ENCODE measurements around the gene REEP6. TPM values are rescaled to one million over a fixed set of nuclear protein-coding genes. Genes with fewer than 3 reads are reported as not detected.

Gene REEP6
- 4.8 TPM in 2 replicates for polyA plus RNA-seq (2014; cell fraction: cytosol; rRNA removed)
- 2.1 and 5.5 TPM in 2 replicates for polyA plus RNA-seq (2014; cell fraction: nucleus; rRNA removed)

DNA sequence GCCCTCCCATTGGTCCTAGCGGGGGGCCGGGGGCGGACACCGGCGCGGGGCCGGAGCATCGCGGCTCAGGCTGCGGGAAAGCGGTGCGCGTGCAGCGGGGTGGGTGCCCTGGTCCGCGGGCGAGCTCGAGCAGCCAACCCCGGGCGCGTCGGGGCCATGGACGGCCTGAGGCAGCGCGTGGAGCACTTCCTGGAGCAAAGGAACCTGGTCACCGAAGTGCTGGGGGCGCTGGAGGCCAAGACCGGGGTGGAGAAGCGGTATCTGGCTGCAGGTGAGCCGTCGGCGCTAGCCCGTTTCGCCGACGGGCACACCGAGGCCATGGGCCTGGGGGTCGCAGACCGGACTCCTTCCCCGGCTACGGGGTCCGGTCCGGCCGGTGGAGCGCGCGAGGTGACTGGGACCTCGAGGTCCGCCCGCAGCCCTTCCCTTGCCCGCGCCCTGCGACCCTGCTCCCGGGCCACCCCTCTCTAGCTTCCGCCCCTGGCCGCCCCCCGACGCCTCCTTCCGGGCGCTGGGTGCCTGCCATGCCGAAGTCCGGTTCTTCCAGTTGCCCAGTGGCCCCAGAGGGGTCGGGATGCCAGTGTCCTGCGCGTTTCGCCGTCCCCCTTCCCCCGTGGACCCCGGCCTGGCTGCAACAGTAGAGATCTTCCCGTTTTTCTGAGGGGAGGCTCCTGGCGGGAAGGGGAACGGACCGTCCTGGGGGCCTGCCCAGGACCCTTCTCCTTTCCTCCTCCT lies at the start of gene REEP6:
Gene REEP6 (plus strand): TSS at position 68 of the 735 bp plus-strand sequence. CDS start 89 bp downstream, at position 157.
- DNase-seq (ENCODE audit: low spot score): no peak

DNA sequence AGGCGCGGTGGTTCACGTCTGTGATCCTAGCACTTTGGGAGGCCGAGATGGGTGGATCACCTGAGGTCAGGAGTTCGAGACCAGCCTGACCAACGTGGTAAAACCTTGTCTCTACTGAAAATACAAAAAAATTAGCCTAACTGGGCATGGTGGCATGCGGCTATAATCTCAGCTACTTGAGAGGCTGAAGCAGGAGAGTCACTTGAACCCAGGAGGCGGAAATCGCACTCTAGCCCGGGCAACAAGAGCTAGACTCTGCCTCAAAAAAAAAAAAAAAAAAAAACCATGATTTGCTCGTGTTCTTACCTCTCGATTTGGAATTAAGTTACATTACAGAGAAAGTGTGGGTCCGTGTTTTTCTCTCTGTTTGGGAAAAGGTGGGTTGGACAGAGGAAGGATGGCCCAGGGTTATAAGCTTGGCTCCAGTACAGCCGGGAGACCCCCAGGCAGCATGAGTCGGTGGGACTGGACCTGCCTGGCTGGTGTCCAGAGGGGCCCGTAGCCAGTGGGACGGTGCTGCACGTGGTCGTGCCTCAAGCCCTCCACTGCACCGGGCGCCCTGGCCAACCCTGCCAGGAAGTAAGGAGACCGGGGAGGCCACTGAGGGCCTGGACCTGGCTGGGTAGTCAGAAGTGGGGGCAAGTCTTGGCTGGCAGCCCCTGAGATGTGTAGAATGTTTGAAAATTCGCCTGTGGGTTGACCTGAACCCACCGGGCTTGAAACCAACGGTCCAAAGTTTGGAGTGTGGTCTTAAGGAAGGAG lies 49.1 kb upstream of the REEP6 start:
- no peak for DNase-seq (ENCODE audit: low spot score)

DNA sequence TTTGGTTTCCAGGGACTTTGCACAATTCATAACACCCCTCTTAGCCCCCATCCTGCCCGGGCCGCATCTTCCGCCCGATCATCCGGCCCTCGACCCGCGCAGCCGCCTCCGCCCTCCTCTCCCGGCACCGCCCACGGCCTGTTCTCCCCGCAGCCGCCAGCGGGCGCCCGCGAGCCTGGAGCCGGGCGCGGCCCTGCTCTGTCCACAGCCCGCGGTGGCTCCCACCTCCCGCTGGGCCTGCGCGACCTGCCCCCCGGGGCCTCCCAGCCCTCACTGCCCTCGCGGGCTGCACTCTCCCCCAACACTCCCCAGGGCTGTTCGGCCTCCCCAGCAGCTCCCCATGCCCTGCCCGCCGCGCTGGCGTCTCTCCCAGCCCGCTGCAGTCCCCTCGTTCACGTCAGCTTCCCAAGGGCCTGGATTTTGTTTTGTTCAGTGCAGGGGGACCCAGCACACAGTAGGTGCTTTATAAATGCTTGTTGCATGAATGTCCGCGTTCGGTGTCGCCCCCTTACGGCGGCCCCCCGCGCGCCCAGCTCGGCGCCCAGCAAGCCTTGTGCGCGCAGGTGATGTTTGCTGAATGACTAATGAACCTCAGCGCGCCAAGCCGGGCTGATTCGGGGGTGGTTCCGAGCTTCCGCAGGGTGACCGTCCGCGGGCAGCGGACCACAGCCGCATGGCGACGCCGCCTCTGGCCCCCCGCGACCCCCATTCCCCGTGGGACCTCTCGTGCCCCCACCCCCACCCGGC lies 45.6 kb upstream of the REEP6 start:
- DNase-seq (ENCODE audit: low spot score): peak; percentile 81

DNA sequence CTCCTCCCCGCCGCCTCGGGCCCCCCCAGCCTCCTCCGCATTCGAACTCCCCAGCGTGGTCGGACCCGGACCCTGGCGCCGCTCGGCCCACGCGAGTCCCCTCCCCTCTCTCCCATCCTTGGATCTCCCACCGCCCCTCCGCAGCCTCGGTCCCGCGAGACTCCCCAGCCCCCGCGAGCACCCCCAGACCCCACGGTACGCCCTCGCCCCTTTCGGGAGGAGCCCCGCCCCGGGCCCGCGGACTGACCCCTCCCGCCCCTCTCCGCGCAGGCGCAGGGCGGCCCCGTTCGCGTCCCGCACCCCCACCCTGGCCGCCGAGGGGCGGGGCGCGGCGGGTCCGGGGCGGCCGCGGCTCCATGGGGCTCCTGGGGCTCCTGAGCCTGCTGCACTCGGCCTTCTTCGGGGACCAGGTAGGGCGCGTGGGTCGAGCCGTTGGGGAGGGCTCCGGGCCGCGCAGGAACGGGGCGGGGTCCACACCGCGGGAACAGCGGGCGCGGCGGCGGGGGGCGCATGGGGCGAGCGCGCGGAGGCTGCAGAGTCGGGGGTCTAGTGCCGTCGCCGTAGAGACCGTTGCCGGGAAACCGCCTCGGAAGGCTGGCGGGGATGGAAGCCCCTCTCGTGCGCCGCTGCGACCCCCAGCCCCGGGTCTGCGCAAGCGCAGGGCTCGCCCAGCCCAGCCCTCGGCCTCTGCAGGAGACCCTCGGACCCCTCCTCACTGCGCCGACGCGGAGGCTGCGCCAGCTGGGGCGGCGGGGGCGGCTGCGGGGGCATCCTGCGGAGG lies 44.9 kb upstream of the REEP6 start:
- peak; percentile 77 for DNase-seq (ENCODE audit: low spot score)

DNA sequence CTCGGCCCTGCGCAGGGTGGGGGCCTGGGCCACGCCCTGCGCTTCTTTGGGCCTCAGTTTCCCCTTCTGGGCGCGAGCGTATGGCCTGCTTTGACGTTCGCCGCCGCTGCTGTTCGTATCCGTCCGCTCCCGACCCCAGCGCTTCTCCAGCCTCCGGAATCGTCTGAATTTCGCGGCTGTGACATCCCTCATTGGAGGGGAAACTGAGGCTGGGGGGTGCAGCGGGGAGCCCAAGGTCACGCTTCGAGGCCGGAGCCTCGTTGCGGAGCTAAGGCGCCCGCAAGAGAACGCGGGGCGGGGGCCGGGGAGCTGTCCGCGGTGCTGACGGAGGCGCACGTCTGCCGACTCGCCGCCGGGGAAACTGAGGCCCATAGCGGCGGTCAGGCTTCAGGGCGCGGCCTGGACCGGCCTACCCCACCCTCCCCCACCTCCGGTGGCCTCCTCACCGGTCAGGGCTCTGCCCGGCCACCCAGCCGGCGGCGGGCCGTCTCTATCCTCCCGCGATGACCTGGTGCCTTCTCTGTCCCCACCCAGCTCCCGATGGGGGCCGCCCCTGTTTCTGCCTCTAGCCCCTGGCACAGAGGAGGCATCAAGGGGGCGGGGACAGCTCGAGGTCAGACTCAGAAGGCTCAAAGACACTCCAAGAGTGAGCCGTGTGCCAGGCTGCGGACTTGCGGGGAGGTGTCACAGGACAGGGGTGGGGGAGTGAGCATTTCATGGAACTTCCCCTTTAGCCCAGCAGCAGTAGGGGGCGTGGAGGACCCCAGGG lies 44.1 kb upstream of the REEP6 start:
- peak; percentile 64 for DNase-seq (ENCODE audit: low spot score)

DNA sequence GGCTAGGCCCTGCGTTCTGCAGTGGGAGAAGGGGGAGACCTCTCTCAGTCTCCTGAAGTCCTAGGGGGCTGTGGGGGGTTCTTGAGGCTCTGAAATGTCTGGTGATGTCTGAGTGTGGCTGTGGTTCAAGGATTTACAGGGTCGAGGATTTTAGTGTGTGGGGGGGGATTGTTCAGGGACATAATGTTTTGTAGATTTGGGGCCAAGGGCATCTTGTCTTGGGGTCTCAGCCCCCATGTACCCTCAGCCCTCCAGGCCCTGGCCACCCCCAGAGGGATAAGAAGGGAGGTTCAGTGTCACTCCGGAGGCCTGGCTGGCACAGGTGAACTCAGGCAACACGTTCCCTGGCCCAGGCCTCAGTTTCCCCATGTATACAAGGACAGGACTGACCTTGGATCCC lies 43.5 kb upstream of the REEP6 start:
- no peak for DNase-seq (ENCODE audit: low spot score)

DNA sequence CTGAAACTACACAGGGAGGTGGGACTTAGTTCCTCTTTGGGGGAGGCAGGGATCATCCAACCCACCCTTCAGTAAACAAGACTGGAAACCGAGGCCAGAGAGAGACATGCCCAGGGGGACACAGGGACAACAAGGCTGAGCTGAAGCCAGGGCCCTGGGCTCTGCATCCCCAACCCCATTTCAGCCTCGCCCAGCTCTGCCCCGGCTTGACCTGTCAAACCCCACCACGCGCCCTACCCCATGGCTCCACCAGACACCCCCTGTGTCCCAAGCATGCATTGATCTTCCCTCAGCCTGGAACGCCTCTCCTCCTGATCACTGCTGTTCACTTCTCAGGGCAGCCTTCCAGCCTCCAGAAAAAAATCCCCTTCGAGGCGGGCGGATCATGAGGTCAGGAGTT lies 43.0 kb upstream of the REEP6 start:
- DNase-seq (ENCODE audit: low spot score): no peak

DNA sequence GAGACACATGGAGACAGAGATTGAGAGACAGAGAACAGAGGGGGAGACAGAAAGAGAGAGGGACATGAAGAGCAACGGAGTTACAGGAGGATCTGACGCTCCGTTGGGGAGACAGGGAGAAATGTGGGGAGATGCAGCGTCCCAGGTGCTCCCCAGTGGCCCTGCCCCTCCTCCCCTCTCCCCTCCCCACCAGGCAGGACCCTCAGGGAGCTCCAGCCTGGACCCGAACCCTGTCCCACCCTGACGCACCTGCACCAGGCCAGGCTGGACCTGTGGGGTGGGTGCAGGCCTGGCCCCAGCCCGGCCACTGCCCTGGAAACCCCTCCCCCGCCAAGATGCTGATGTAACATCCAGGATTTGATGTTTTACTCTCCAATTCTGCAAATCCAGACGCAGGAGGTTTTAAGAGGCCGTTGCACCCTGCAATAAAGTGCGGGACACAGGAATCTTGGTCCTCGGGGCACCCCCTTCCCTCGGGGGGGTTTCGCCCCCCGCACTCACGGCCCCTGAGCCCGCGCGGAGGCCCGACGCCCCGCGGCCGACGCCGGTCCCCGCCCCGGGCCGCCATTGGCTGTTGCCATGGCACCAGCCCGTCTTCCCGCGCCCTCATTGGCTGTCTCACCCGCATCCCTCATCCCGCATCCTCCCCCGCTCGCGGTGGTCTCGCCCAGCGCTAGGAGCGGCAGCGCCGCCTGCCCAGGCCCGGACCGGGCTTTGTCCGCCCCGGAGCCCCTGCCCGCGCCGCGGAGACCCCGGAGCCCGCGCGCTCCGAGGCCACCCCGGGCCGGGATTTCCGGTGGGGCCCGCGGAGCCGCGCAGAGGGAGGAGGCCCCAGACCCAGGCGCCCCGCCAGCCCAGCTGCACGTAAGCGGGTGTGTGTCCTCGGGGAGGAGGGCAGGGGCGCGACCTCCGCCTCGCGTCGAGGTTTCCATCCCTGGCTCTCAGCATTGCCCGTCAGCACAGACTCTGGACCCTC lies 41.2 kb upstream of the REEP6 start, which contains the start of gene APC2:
Gene APC2 (plus strand): TSS at position 655 of the 976 bp plus-strand sequence. CDS start 2,881 bp downstream, outside the sequence.
- peak; percentile 94 for DNase-seq (ENCODE audit: low spot score)

DNA sequence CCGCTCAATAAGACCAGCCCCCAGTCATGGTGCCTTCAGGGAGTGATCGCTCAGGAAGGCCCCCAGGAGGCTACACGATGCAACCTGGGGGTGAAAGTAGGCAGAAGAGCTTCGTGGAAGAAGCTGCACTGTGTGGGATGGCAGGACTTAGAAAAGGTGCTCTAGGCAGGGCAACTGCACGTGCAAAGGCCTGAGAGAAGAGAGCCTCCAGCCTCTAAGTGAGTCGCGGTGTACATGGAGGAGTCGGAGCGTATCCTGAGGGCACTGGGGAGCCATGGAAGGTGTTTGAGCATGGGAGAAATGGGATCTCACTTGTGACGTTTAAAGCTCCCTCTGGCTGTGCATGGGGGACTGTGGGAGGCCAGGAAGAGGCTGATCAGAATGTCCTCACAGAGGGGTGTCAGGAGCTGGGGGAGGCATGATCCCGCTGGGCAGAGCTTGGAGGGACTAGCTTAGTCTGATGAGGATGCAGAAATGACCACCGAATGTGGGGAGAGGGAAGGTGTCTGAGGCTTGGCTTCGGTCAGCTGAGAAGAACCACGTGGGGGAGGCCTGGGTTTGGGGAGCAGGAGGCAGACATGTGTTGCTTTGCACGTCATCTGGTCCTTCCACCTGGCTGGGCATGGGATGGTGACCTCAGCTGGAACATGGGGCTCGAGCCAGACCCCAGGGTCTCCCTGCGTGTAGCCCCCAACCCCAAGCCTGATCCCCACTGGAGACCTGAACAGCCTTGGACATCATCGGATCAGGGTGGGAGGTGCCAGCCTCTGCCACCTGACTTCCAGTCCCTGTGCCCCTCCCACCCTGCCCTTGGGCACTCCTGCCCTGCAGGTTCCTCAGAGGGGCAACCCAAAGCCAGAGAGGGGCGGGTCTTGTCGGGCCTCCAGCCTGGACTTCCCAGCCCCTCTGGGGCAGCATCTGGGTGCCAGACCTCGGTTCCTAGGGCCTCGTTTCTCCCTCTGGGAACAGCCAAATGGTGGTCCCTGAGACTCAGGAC lies 39.9 kb upstream of the REEP6 start:
- DNase-seq (ENCODE audit: low spot score): peak; percentile 47

DNA sequence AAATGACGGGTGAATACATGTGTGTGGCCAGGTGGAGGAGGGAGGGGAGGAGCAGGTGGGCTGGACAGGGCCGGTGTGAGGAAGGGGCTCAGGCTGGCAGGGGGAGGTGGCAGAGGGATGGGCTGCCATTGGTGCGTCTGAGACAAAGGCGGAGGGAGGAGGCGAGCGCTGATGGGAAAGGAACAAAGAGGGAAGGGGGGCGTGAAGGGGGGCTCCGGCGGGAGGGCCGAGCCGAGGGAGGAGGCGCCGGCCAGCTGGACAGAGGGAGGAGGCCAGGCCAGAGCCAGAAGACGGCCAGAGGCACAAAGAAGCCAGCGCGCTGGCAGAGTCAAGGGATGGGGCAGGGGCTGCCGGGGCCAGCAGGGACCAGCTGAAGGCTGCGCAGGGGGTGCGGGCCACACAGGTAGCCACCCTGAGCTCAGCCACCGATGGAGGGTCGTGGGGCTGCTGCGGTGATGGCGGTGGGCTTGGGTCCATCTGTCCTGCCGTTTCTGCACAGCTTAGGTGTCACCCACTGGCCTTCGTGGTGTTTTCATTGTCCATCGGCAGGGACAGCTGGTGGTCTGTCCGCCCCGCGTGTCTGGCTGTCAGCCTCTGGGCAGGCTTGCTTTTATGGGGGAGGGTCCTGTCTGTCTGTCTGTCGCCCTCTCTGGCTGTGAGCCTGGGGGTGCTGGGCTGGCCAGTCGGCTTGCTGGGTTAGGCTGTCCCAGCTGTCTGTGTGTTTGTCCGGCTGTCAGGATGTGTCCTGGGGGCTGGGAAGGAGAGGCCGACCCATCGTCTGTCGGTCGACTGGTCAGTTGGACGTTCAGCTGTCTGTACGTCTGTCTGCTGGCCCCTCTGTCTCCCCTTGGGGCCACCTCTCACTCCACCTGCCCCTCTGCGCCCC lies 38.8 kb upstream of the REEP6 start:
- DNase-seq (ENCODE audit: low spot score): peak; percentile 84

DNA sequence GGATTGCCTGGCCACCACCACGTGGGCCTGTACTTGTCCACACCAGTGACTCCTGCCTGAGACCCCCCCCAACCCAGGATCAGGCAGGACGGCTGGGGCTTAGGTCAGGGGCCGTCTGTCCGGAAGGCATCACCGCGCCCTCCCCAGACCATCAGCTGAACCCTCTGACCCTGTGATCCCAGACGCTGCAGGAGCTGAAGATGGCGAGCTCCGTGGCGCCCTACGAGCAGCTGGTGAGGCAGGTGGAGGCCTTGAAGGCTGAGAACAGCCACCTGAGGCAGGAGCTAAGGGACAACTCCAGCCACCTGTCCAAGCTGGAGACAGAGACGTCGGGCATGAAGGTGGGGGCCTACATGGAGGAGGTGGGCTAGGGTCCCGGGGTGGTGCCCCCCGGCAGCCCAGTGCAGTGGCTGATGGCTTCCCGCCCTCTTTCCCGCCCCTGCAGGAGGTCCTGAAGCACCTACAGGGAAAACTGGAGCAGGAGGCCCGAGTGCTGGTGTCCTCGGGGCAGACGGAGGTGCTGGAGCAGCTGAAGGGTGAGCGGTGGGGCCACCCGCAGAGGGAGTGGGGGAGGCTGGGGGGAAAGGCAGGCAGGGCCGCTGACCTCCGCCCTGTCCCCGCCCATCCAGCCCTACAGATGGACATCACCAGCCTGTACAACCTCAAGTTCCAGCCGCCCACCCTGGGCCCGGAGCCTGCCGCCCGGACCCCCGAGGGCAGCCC lies 38.0 kb upstream of the REEP6 start:
- DNase-seq (ENCODE audit: low spot score): no peak

DNA sequence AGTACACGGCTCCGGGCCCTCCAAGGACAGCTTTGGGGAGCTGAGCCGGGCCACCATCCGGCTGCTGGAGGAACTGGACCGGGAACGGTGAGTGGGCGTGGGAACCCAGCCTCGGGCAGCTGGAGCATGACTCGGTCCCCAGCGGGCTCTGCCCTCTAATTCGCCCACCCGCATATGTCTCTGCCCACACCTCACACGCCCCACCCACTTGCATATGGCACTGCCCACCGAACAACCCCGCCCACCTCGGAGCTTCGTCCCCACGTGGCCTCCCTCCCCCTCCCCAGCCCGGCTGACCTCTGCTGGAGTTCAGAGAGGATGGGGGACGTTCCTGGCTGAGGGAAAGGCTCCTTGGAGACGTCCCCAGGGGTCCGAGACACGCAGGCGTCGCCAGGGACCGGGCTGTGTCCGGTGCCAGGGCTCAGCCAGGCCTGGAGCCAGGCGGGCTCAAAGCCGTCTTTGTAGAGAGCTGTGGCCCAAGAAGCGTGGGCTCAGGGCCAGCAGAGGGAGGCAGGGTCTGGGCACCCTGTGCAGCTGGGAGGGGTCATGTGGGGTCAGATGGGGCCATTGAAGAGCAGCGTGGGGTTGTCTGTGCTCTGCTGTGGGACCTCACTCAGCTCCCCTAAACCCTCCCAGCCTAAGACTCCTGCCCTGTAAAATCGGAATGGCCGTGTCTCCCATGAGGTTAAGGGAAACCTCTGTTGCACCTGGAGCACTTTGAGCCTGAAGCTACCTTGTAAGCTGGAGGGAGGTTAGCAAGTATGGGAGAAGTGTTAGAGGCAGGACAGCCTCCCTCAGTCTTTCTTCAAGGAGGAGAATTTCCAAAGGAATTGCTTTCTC lies 37.2 kb upstream of the REEP6 start:
- DNase-seq (ENCODE audit: low spot score): no peak

DNA sequence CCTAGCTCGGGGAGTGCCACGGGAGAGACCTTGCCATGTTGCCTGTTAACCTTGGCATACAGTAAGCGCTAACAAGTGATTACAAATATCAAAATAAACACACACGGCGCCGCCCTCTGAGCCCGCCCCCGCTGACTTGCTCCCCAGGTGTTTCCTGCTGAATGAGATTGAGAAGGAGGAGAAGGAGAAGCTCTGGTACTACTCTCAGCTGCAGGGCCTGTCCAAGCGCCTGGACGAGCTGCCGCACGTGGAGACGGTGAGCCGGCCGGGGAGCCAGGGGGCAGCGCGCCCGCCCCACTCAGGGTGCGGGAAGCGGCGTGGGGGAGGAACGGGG lies 36.0 kb upstream of the REEP6 start:
- DNase-seq (ENCODE audit: low spot score): no peak

DNA sequence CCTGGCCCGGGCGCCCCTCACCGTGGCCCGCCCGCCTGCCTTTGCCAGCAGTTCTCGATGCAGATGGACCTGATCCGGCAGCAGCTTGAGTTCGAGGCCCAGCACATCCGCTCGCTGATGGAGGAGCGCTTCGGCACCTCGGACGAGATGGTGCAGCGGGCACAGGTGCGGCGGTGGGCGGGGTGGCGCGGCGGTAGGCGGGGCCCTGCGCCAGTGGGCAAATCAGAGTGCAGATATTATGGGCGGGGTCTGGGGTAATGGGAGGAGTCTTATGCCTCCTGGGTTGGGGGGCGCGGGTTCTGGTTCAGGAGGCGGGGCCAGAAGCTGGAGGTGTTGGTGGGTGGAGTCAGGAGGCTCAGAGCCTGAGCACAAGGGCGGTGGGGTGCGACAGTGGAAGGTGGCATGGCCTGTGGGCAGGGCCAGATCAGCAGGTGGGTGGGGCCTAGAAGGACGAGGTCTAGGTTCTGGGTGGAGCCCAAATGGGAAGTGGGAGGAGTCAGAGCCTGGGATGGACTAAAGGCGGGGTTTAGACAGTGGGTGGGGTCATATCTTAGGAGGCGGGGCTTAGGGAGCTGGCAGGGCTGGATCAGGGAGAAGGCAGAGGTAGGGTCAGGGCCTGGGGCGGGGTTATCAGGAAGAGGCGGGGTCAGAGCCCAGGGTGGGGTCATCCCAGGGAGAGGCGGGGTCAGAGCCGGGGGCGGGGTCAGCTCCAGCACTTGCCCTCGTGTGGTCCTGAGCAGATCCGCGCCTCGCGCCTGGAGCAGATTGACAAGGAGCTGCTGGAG lies 35.5 kb upstream of the REEP6 start:
- DNase-seq (ENCODE audit: low spot score): peak; percentile 81

Measured in SK-N-DZ (cell line).